HepG2 (cell line): Measurements from ENCODE around the gene EXOC3L2. TPM values are rescaled to one million over a fixed set of nuclear protein-coding genes. Genes with fewer than 3 reads are reported as not detected.

Experiments
- BORCS8-MEF2B ChIP-seq: sonication (generic); formaldehyde crosslinking; IDR thresholded peaks from 2 replicates; pipeline ENCODE4 v1.8.0; 2022; ENCODE audit warnings: mild to moderate bottlenecking, missing genetic modification reagents
- DMAP1 ChIP-seq: IDR thresholded peaks from 2 replicates; pipeline ENCODE4 v1.6.1; 2016
- ETV6 ChIP-seq: sonication (generic); formaldehyde crosslinking; conservative IDR thresholded peaks from 2 replicates; pipeline ENCODE4 v1.4.0; 2020; ENCODE audit warnings: missing genetic modification reagents
- GLMP ChIP-seq: sonication (generic); formaldehyde crosslinking; IDR thresholded peaks from 2 replicates; pipeline ENCODE4 v1.9.0; 2021; ENCODE audit warnings: missing genetic modification reagents, mild to moderate bottlenecking, borderline replicate concordance
- HIC2 ChIP-seq: sonication (generic); formaldehyde crosslinking; IDR thresholded peaks from 2 replicates; pipeline ENCODE4 v1.9.0; 2022; ENCODE audit warnings: low read depth, missing genetic modification reagents
- IKZF4 ChIP-seq: sonication (generic); formaldehyde crosslinking; IDR thresholded peaks from 2 replicates; pipeline ENCODE4 v1.5.1; 2020; ENCODE audit warnings: borderline replicate concordance, mild to moderate bottlenecking, low read depth, missing genetic modification reagents; ENCODE audit errors: not compliant biosample characterization
- KAT8 ChIP-seq: IDR thresholded peaks from 2 replicates; pipeline ENCODE4 v1.6.1; 2016; ENCODE audit warnings: missing genetic modification reagents, missing compliant biosample characterization
- MEF2D ChIP-seq: sonication (generic); formaldehyde crosslinking; IDR thresholded peaks from 2 replicates; pipeline ENCODE4 v1.5.1; 2020; ENCODE audit warnings: mild to moderate bottlenecking, missing genetic modification reagents
- MXD3 ChIP-seq: IDR thresholded peaks from 2 replicates; pipeline ENCODE4 v1.6.1; 2016; ENCODE audit warnings: mild to moderate bottlenecking, missing biosample characterization, missing genetic modification reagents
- PBX3 ChIP-seq: sonication (generic); formaldehyde crosslinking; IDR thresholded peaks from 2 replicates; pipeline ENCODE4 v1.8.1; 2023; ENCODE audit warnings: missing genetic modification reagents, inconsistent platforms, borderline replicate concordance
- POLR2AphosphoS5 ChIP-seq: IDR thresholded peaks from 2 replicates; pipeline ENCODE4 v1.6.1; 2012; ENCODE audit warnings: low read depth, low read length
- RARA ChIP-seq: IDR thresholded peaks from 2 replicates; pipeline ENCODE4 v1.6.1; 2016; ENCODE audit warnings: missing genetic modification reagents, missing compliant biosample characterization
- SNAPC5 ChIP-seq: sonication (generic); formaldehyde crosslinking; IDR thresholded peaks from 2 replicates; pipeline ENCODE4 v1.8.1; 2023; ENCODE audit warnings: mild to moderate bottlenecking, missing genetic modification reagents, borderline replicate concordance
- SOX6 ChIP-seq, 2 experiments: fragments of 450-650 bp in 1 of 2; sonication (generic) in 1 of 2; formaldehyde crosslinking in 1 of 2; IDR thresholded peaks; 2 replicates each; pipeline versions ENCODE4 v1.4.0 to v1.6.1; 2017 to 2020; ENCODE audit warnings: antibody characterized with exemption in 1 of 2, mild to moderate bottlenecking in 1 of 2, missing genetic modification reagents in 1 of 2
- SRSF1 ChIP-seq: fragments of 200-400 bp; formaldehyde crosslinking; optimal IDR thresholded peaks from 2 replicates; pipeline ENCODE3; 2017; ENCODE audit warnings: mild to moderate bottlenecking, low read depth, low read length, moderate library complexity
- ZBTB7B ChIP-seq: sonication (generic); formaldehyde crosslinking; IDR thresholded peaks from 2 replicates; pipeline ENCODE4 v1.4.0; 2020; ENCODE audit warnings: missing genetic modification reagents
- ZHX1 ChIP-seq: sonication (generic); formaldehyde crosslinking; IDR thresholded peaks from 2 replicates; pipeline ENCODE4 v1.8.1; 2022; ENCODE audit warnings: low read depth, mild to moderate bottlenecking, missing genetic modification reagents
- ZNF160 ChIP-seq: sonication (generic); formaldehyde crosslinking; IDR thresholded peaks from 2 replicates; pipeline ENCODE4 v1.8.0; 2022; ENCODE audit warnings: mild to moderate bottlenecking, inconsistent platforms, missing genetic modification reagents
- ZNF180 ChIP-seq: sonication (generic); formaldehyde crosslinking; IDR thresholded peaks from 2 replicates; pipeline ENCODE4 v1.4.0; 2020; ENCODE audit warnings: low read depth, missing genetic modification reagents, borderline replicate concordance
- ZNF205 ChIP-seq: IDR thresholded peaks from 2 replicates; pipeline ENCODE4 v1.6.1; 2018; ENCODE audit warnings: missing biosample characterization, missing genetic modification reagents
- ZNF225 ChIP-seq: sonication (generic); formaldehyde crosslinking; IDR thresholded peaks from 2 replicates; pipeline ENCODE4 v1.4.0; 2020; ENCODE audit warnings: mild to moderate bottlenecking, missing genetic modification reagents
- ZNF251 ChIP-seq: sonication (generic); formaldehyde crosslinking; IDR thresholded peaks from 2 replicates; pipeline ENCODE4 v1.9.0; 2021; ENCODE audit warnings: mild to moderate bottlenecking, missing genetic modification reagents
- ZNF264 ChIP-seq: sonication (generic); formaldehyde crosslinking; IDR thresholded peaks from 2 replicates; pipeline ENCODE4 v1.4.0; 2020; ENCODE audit warnings: missing genetic modification reagents
- ZNF7 ChIP-seq: IDR thresholded peaks from 2 replicates; pipeline ENCODE4 v1.6.1; 2016; ENCODE audit warnings: missing biosample characterization, missing genetic modification reagents
- polyA plus RNA-seq, 8 experiments: library from polyadenylated mRNA; depleted of rRNA in 3 of 8; stranded (reverse) in 7 of 8; unstranded in 1 of 8; fragments of >200 nt; fragmentation: Illumina TruSeq in 4 of 8; extraction: Trizol in 4 of 8; gene quantifications; 2 replicates each; pipeline versions ENCODE4 v1.2.1 to v1.2.3, GENCODE V29; 2011 to 2016; ENCODE audit warnings: low read depth in 4 of 8, missing spikeins in 1 of 8, mixed read lengths in 1 of 8; ENCODE audit not compliant: insufficient read depth in 1 of 8
- total RNA-seq, 5 experiments: library from RNA; depleted of rRNA; stranded (reverse); fragments of >200 nt; fragmentation: Illumina TruSeq; extraction: Trizol; gene quantifications; 2 replicates each; pipeline ENCODE4 v1.2.3, GENCODE V29; 2016; ENCODE audit warnings: low read depth in 1 of 5

The EXOC3L2 gene
- total and polyA plus RNA-seq, 2 of the 13 experiments (the other 11 are each of a cell fraction or from before 2014, with no cell fraction given), result 0.21 TPM; not detected in 1

- 0 out of 2 replicates have a peak, but pooled peaks have one; percentile 15 for TF ChIP-seq ZBTB7B
- no peak for TF ChIP-seq ETV6
- TF ChIP-seq ZNF7 (CRISPR knock-in tag), result no peak
- no peak for TF ChIP-seq ZNF180 (CRISPR knock-in tag)
- no peak for TF ChIP-seq ZNF160
- TF ChIP-seq SOX6 (IDR thresholded peaks at IDR 0.05), result no peak
- TF ChIP-seq SOX6 (CRISPR knock-in tag; IDR thresholded peaks at IDR 0.05), result peak; percentile 66
- TF ChIP-seq ZNF205, result 0 out of 2 replicates have a peak, but pooled peaks have one; percentile 12
- TF ChIP-seq BORCS8-MEF2B (CRISPR knock-in tag), result peak; percentile 84; the same call in 1 of the 2 replicates
- TF ChIP-seq ZNF251 (CRISPR knock-in tag), result no peak
- no peak for TF ChIP-seq IKZF4 (CRISPR knock-in tag)
- no peak for TF ChIP-seq GLMP (CRISPR knock-in tag)
- peak; percentile 74 for TF ChIP-seq POLR2AphosphoS5
- 0 out of 2 replicates have a peak, but pooled peaks have one; percentile 61 for TF ChIP-seq DMAP1 (CRISPR knock-in tag)
- no peak for TF ChIP-seq SNAPC5 (CRISPR knock-in tag)
- no peak for TF ChIP-seq KAT8
- TF ChIP-seq MEF2D (CRISPR knock-in tag), result 0 out of 2 replicates have a peak, but pooled peaks have one; percentile 48
- TF ChIP-seq MXD3 (CRISPR knock-in tag), result no peak; the same call in 1 of the 2 replicates
- no peak for TF ChIP-seq HIC2 (CRISPR knock-in tag)
- no peak for TF ChIP-seq RARA (CRISPR knock-in tag)
- no peak for TF ChIP-seq SRSF1
- no peak for TF ChIP-seq ZNF264 (CRISPR knock-in tag)
- no peak for TF ChIP-seq PBX3 (CRISPR knock-in tag)
- 0 out of 2 replicates have a peak, but pooled peaks have one; percentile 27 for TF ChIP-seq ZNF225 (CRISPR knock-in tag)
- TF ChIP-seq ZHX1 (CRISPR knock-in tag), result peak; percentile 27; the same call in 1 of the 2 replicates
These were observed 67.4 kb downstream of the EXOC3L2 start, which contains the start of gene TRAPPC6A (continued) for GRCh38 chr19:45177817-45178261.
